ENCODE results near the gene CHP1.
"Not testable (repeated sequence)": the region's sequence is repeated elsewhere in the genome, so short reads cannot be mapped to it uniquely, and the experiment has no call there.

DNA sequence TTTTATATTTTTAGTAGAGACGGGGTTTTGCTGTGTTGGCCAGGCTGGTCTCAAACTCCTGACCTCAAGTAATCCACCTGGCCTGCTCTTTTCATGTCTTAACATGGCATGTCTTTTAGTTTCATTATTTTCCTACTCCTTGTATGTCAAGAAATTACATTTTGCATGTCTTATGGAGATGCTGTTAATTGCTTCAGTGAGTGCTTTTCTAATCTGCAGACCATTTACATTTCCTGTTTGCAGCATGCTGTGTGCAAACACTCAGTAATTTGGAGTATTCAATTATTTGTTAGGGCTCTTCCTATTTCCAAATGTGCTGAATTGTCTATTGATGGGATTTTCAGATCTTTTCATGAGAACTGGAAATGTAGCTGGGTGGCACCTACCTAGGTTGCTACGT lies 70.1 kb downstream of the CHP1 start:
- TF ChIP-seq CHD2 (IDR thresholded peaks at IDR 0.05; ENCODE audit: low read length, partially characterized antibody); KDM1A (IDR thresholded peaks at IDR 0.05; ENCODE audit: low read depth); HOXB5 (CRISPR knock-in tag; IDR thresholded peaks at IDR 0.05); ESRRA (IDR thresholded peaks at IDR 0.05; ENCODE audit: borderline replicate concordance, low read length); POLR2AphosphoS2 (conservative IDR thresholded peaks at IDR 0.05; ENCODE audit: low read length); RCOR1 (IDR thresholded peaks at IDR 0.05; ENCODE audit: low read depth, low read length): not testable (repeated sequence)
